ENCODE data around the gene PSD4. TPM values are rescaled to one million over a fixed set of nuclear protein-coding genes. Genes with fewer than 3 reads are reported as not detected.

The PSD4 gene
- 42.0 and 45.3 TPM in 2 replicates for total RNA-seq

GRCh38 chr2:113173542-113174375 lies at the start of gene PSD4:
Gene PSD4 (plus strand): TSS chr2:113173971. CDS start chr2:113182457, 8,486 bp downstream.

GRCh38 chr2:113126845-113127645 lies 46.7 kb upstream of the PSD4 start, which contains the start of gene IL1RN:
Gene IL1RN (plus strand): TSS chr2:113127598. CDS start chr2:113127625, 27 bp downstream.

Other genes starting within 250 kb of the PSD4 start
- gene IL36G, start 196.0 kb upstream of the PSD4 start, total RNA-seq: 0.43 and 41.4 TPM in 2 replicates
- 1.7 and 3.0 TPM in 2 replicates for gene IL36A, start 168.5 kb upstream of the PSD4 start, total RNA-seq
- not detected in 2 replicates for gene IL36B, start 121.1 kb upstream of the PSD4 start, total RNA-seq
- 1.1 and 8.4 TPM in 2 replicates for gene IL36RN, start 114.8 kb upstream of the PSD4 start, total RNA-seq
- not detected in 2 replicates for gene IL1F10, start 106.0 kb upstream of the PSD4 start, total RNA-seq
- gene IL1RN, start 46.4 kb upstream of the PSD4 start, total RNA-seq: 70.3 and 167 TPM in 2 replicates
- gene PAX8, start 105.0 kb downstream of the PSD4 start, total RNA-seq: under 0.01 and 24.3 TPM in 2 replicates